NCI-H748 treated with DMSO at 0.1 percent for 48 hours (cell line): ENCODE results near the gene ZNFX1.
"Not testable (repeated sequence)": the region's sequence is repeated elsewhere in the genome, so short reads cannot be mapped to it uniquely, and the experiment has no call there.

Experiments
- DNase-seq: peaks from one replicate; lab custom pipeline; 2025; lab: John Stamatoyannopoulos, UW

Gene ZNFX1

DNA sequence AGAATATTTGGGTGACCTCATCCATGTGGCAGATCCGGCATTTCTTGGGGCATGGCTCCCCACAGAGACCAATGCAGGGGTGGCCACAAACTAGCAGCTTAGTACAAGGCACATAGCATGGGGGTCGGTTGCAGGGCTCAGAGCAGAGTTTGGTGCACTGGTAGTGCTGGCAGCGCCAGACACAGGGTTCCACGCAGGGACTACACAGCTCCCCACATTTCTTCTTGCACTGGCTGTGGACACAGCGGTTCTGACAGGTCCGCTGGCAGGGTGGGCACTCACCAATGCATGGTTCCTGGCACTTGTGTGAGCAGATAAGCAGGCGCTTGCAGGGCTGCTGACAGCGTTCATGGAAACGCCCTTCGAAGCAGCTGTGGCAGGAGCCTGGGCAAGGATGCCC lies 29.6 kb downstream of the ZNFX1 start:
- DNase-seq: no peak

DNA sequence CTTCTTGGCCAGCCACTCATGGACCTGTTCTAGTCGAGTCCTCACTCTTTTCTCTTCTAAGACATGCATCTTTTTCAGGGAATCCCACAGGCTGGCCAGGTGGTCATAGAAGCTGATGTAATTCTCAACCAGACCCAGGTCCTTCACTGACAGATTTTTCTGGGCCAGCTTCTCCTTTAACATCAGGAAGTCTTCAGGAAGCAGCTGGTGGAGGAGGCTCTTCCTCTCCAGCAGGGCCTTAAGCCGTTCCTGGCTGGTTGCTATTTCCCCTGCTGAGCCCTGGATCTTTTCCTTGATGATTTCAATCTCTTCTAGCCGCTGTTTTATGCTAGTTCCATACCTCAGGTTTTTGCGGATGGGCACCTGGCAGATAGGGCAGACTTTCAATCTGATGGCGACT lies 30.1 kb downstream of the ZNFX1 start:
- no peak for DNase-seq

DNA sequence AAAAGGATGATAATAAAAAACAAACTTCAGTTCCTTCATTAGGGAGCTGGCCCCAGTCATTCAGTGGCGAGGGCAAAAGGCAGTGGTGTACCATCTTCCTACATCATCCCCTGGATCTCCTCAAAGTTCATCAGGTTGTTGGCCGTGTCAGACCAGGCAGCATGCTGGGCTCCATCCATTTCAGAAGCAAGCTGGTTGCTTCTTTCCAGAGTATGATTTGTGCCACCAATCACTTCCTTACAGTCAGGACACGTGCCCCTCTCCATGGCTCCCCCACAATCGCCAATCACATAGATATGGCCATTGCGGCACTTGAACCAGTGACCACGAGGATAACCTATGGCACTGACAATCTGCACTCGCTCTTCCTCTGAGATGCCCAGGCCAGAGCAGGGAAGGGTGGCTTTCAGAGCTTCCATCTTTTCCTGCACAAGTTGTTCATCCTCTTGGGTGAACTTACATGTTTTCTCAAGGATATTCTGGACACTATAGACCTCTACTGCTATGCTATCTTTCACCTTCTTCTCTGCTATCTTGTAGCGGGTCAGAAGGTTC lies 30.6 kb downstream of the ZNFX1 start:
- no peak for DNase-seq

DNA sequence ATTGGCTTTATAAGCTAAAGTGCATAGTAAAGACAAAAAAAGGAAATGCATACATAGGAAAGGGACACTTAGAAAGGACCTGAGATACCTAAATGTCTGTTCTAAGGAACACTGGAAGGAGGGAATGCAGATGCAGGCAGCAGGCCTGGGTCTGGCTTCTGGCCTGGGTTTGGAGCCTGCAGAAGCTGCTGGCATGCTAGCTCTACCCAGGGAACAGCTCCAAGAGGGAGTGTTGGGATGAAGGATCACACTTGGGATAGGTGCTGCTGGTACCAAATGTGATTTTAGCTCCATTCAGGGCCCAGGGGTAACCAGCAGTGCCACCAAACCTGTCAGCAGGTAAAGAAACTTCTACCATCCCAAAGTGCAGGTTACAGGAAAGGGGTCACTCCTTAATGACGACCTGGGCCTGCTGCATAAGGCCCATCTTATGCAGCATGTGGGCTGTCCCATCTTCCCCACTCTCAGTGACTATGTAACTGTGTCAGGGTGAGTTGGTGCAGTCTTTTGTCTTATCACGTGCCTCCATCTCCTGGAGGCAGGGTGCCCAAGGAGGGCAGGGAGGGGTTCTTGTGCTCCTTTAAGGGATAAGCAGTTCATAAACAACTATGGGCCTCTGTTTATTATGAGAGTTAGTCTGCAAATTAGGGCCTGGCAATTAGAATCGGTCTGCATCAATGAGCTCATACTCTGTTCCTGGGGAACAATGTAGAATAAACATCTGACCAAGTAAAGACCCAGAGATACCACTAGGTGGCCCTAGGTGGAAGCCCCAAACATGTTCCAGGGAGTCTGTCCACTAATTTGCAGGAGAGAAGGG lies 31.7 kb downstream of the ZNFX1 start:
- no peak for DNase-seq

DNA sequence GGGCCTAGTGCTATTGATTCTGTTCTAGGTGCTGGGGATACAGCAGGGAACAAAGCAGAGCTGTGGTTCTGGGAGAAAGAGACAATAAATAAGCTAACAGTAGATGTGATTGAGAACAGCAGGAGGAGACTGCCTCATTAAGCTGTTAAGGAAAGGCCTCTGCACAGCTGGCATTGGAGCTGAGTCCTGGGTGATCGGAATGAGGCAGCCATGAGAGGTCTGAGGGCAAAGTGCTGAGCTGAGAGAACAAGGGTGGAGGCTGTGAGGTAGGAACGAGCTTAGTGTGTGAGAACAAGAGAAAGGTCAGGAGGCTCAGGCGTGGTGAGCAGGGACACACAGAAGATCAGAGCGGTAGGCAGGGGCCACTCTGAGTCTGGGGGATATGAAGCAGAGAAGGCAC lies 40.3 kb downstream of the ZNFX1 start:
- DNase-seq: no peak

DNA sequence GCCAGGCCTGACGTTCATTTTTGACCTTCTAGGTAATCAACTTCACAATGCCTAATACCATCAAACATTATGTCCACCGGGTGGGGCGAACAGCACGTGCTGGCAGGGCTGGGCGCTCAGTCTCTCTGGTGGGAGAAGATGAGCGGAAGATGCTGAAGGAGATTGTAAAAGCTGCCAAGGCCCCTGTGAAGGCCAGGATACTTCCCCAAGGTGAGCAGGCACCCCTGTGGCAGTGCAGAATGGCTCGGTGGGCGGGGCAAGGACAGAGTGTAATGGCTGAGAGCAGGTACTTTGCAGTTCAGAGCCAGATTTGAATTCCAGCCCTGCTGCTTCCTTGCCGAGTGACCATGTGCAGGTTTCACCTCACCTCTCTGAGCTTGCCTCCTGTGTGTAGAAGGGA lies 41.6 kb downstream of the ZNFX1 start:
- no peak for DNase-seq

DNA sequence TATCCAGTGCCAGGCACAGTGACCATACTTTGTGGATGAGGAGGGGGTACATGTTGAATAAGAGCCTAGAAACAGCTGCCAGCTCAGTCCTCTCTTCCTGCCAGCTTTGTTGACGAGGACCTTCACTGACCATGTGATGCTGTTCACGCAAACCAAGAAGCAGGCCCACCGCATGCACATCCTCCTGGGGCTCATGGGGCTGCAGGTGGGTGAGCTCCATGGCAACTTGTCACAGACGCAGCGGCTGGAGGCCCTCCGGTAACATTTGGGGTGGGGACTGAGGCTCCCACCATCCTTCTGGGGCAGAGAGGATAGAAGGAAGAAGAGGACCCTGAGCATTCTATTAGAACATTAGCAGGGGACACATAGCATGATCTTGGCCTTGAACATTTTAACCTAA lies 43.0 kb downstream of the ZNFX1 start:
- DNase-seq: no peak

DNA sequence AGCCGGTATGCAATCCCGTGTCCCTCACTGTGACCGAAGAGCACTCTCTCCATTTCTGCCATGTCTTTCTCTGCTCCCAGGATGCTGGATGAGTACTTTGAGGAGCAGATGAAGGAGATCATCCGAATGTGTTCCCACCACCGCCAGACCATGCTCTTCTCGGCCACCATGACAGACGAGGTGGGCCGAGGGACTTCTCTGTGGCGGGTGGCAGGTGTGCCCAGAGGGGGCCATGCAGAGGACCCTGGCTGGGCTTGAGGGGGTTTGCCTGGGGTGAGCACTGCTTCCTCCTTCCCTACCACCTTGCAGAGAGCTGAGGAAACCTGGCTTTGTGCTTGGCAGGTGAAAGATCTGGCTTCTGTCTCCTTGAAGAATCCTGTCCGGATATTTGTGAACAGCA lies 44.6 kb downstream of the ZNFX1 start:
- no peak for DNase-seq

DNA sequence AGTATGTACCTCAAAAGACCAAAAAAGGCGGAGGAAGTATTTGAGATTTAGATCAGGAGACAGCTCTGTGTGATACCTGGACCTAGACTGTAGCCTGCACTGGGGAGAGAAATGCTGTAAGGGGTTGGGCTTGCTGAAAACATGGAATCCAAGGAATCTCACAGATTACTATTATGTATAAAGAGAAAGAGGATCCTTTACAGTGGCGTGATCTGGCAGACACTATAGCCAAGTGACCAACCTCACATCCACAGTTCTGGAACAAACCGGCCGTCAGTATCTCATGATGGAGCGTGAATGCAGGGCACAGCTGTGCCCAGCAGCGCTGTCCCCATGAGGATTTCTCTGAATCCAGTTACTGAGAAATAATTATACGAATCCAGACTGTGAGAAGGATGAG lies 46.4 kb downstream of the ZNFX1 start:
- DNase-seq: no peak

DNA sequence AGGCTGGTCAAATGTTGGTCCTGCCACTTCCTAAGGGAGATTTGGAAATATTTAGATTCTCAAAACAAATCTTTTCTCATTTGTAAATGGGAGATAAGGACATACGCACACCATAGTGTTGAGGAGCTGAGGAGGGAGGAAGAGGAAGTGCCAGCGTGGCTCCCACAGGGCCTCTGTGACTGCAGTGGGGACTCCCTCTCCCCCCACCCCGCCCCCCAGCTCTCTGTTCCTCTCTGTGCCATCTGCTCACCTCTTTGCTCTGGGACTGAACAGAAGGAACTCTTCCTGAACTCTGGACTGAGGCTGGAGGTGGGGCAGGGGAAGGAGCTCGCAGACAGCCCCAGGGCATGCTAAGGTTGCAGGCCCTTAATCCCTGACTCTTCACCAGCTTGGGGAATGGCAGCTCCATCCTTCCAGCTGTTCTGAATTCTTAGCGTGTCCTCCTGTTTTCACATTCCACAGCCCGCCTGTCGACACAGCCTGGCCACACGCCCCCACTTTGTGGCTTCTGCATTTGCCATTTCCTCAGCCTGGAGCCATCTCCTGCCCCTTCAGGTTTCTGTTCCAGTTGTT lies 47.2 kb downstream of the ZNFX1 start:
- DNase-seq: no peak

DNA sequence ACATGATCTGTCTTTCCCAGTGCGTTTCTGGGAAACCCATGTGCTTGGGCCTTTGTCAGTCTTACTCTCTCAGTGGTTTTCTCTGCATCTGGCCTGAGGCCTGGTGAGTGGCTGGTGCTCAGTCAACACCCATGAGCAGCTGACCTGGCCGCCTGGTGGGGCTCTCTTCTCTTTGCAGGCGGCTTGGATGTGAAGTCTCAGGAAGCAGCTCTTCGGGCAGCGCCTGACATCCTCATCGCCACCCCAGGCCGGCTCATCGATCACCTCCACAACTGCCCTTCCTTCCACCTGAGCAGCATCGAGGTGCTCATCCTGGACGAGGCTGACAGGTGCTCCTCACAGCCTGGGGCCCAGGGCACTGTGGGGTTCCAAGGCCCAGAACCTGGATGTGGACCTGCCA lies 47.8 kb downstream of the ZNFX1 start:
- DNase-seq: no peak

DNA sequence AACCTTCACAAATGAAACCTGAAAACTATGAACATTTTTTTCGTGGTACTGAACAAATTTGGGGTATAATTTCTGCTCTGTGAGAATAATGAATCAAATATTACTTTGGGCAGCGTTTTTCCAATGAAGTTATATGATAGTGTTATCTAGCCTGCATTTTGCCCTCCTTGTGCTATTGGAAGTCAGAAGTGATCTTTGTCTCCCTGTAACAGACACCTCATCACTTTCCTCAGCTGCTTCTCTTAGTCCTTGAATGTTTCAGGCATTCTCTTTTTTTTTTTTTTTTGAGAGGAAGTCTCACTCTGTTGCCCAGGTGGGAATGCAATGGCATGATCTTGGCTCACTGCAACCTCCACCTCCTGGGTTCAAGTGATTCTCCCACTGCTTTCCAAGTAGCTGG lies 48.5 kb downstream of the ZNFX1 start:
- no peak for DNase-seq

DNA sequence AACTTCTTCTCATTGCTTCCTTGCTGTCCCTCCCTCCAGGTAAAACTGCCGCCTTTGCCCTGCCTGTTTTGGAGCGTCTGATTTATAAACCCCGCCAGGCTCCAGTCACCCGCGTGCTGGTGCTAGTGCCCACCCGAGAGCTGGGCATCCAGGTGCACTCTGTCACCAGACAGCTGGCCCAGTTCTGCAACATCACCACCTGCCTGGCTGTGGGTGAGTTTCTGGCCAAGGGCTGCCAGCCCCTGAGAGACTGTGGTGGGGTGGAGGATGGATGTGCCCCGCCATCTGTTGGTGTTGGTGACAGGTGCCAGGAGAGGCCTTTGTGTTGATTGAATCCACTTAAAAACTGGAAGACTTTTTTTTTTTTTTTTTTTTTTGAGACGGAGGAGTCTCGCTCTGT lies 49.2 kb downstream of the ZNFX1 start:
- DNase-seq: no peak

DNA sequence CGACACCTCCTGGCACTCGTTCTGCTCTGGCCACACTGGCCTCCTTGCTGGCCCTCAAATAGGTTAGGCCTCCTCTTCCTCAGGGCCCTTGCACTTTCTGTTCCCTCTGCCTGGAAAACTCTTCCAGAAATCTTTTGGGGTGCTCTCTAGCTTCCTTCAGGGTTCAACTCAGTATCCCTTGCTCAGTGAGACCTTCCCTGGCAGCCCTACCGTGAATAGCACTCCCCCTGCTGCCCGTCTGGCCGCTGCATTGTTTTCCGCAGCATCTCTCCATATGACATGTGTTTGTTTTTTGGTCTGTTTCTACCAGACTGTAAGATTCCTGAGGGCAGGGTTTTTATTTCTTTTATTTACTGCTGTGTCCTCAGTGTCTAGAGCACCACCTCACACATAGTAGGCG lies 52.0 kb downstream of the ZNFX1 start:
- no peak for DNase-seq

DNA sequence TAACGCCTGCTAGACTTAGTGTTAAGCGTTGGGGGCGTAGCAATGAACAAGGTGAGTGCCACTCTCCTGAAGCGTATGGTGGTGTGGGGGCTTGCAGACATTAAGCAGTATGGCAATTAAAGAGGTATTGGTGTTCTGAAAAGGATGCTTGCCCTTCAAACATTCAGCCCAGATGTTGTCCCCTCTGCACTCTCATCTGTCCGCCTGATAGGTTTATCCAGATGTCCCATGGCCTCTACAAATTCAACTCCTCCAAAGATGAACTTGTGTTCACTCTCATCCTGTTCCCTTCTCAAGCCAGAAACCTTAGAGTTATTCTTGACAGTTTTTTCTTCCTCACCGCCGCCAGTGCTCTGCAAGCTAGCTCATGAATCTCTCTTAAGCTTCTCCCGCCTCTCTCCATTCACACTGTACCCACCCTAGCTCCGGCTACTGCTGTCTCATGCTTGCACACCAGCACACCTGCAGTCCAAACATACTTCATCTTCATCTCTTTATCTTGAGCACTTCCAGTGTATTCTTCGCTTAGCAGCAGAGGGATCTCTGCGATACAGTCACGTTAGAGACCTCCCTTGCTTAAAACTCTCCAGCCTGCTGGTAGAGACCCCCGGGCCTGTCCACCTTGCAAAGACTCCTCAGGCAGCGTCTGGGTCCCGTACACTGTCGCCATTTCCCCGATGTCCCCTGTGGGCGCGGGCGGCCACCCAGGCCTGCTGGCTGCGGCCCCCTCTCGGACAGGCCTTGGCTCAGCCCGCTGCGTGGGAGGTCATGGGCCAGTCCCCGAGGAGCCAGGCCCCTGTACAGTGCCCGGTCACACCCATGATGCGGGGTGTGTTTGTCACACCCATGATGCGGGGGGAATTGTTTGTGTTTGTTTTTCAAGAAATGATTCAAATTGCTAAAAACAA lies 57.7 kb downstream of the ZNFX1 start:
- DNase-seq: no peak

DNA sequence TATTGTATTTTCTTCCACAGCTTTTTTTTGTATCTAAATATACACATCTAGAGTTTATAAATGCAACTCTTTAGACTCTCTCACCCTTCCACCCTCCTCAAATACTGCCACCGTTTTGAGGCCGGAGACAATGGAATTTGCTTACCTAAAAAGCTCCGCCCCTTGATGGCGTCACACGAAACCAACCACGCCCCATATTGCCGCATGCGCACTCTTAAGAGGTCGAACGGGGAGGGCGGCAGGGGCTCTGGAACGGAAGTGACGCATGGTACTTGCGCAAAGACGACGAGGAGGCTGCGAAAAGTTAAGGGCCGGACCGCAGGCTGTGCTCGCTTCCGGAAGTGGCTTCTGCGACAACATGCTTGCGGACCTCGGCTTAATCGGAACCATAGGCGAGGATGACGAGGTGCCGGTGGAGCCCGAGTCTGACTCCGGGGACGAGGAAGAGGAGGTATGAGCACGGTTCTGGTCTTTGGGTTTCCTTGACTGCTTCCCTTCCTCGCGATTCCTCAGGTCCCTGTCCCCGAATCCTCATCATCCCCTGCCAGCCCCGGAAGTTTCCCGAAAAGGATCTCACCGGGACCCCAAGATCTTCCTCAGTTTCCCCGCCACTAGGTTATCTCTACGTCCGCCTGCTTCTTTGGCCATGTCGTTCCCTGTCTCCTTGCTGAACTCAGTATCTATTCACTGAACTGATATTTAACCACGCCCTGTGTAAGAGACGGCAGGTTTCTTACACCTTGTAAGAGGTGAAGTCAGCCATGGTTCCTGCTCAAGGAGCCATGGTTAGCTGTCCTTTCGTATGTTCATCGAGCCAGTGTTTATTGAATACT lies 58.5 kb downstream of the ZNFX1 start, which contains the start of gene DDX27:
Gene DDX27 (plus strand): TSS at position 326 of the 833 bp plus-strand sequence. CDS start 33 bp downstream, at position 359.
- DNase-seq: peak; percentile 96

DNA sequence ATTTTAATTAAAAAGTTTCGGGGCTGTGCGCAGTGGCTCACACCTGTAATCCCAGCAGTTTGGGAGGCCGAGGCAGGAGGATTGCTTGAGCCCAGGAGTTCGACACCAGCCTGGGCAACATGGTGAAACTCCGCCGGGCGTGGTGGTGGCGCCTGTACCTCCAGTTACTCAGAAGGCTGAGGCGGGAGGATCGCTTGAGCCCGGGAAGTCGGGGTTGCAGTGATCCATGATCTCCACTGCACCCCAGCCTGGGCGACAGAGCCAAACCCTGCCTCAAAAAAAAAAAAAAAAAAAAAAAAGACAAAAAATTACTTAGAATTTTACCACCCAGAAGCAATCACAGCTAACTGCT lies 59.1 kb downstream of the ZNFX1 start:
- not testable (repeated sequence) for DNase-seq

DNA sequence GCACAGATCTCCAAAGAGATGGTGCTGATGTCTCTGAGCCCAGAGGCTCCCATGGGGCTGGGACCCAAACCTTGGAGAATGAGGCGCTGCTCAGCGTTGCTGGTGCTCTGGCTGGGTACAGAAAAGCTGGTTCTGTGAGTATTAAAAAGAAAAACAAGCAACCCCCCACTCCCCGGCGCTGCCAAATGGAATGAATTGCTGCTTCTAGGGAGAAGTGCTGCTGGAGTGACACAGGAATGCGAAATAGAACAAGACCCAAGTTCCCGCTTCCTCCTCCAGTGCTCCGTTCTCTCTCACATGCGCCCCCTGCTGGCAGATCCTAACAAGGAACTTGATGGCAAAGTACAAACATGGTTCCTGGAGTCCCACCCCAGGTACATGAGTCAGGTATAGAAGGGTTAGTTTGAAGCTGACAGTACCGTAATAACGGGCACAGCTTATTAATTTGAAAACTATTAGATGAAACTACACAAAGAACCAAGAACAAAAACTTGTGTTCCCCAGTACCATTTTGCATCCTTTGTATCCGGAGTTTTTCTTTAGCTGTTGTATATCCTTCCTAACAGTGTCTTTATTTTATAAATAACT lies 60.8 kb downstream of the ZNFX1 start:
- DNase-seq: peak; percentile 73

DNA sequence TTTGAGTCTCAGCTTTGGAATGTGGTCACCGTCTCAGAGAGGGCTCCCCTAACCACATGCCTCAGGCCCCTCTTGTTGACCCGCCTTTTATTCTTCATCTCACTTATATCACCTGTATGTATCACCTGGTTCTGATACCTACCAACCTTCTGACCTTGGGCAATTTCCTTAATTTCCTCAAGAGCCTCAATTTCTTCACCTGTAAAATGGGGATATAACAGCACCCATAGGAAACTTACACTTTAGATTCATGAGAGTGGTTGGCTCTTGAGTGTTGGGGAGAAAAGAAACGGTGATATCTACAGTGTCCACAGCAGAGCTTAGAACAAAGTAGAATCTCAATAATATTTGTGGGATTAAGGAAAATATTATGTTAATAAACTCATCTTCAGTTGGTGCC lies 62.6 kb downstream of the ZNFX1 start:
- DNase-seq: no peak

DNA sequence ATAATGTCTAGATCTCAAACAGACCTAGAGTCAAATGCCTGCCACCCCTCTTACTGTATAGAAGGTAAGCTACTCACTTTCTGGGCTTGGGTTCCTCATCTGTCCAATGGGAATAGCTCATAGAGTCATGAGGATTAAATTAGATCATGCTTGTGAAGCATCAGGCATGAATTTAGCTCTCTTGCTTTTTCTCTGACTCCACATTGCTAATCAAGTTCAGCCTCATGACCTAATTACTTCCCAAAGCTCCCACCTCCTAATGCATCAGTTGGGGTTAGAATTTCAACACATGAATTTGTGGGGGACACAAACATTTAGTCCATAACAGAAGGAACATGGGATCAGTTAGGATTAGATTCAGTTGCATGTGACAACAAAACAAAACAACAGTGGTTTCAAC lies 63.3 kb downstream of the ZNFX1 start:
- no peak for DNase-seq

DNA sequence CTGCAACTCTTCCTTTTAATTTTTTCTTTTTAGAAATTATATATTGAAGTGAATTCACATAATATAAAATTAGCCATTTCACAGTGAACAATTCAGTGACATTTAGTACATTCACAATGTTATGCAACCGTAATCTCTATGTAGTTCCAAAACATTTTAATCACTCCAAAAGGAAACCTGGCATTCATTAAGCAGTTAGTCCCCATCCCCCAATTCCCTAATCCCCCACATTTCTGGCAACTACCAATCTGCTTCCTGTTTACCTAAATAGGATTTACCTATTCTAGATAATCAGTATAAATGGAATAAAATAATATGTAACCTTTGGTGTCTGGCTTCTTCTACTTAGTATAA lies 67.1 kb downstream of the ZNFX1 start:
- no peak for DNase-seq
